Suprapubic skin (tissue), 4 donors: ENCODE measurements around the gene SWAP70. TPM values are rescaled to one million over a fixed set of nuclear protein-coding genes. Genes with fewer than 3 reads are reported as not detected.

Experiments used
- DNase-seq, 2 donors: peaks; one replicate each; pipeline ENCODE4 v3.0.0-alpha.2; 2019; ENCODE audit warnings: low spot score in 2 of 2
- H3K27ac ChIP-seq: fragments of 200-600 bp; sonication (generic); one replicate; pipeline ENCODE4 v1.5.1; 2019
- H3K27me3 ChIP-seq: fragments of 200-600 bp; sonication (generic); one replicate; pipeline ENCODE4 v1.5.1; 2019
- H3K36me3 ChIP-seq: fragments of 200-600 bp; sonication (generic); one replicate; pipeline ENCODE4 v1.5.1; 2019
- H3K4me1 ChIP-seq: fragments of 200-600 bp; sonication (generic); one replicate; pipeline ENCODE4 v1.5.1; 2019
- H3K4me3 ChIP-seq: fragments of 200-600 bp; sonication (generic); one replicate; pipeline ENCODE4 v1.5.1; 2019; ENCODE audit warnings: mild to moderate bottlenecking
- H3K9me3 ChIP-seq: fragments of 200-600 bp; sonication (generic); one replicate; pipeline ENCODE4 v1.5.1; 2019
- EP300 ChIP-seq: sonication (generic); formaldehyde crosslinking; IDR thresholded peaks from one replicate; pipeline ENCODE4 v1.6.1; 2017; ENCODE audit warnings: antibody characterized with exemption
- POLR2A ChIP-seq, 2 donors: fragments of 450-650 bp; IDR thresholded peaks; one replicate each; pipeline ENCODE4 v1.6.1; 2017; ENCODE audit warnings: antibody characterized with exemption in 2 of 2, mild to moderate bottlenecking in 2 of 2, moderate library complexity in 2 of 2
- POLR2AphosphoS5 ChIP-seq, 3 donors: sonication (generic); formaldehyde crosslinking; IDR thresholded peaks; one replicate each; pipeline ENCODE4 v1.6.1; 2017; ENCODE audit warnings: antibody characterized with exemption in 3 of 3
- WGBS: methylation state at CpG from one replicate; pipeline ENCODE4 v1.1.5; 2018; 5-methylcytosine and 5-hydroxymethylcytosine counted together
- total RNA-seq, 4 donors: library from RNA; depleted of rRNA; stranded (reverse); fragments of >200 nt; gene quantifications; one replicate each; pipeline ENCODE4 v1.1.0, GENCODE V29; 2016
- TF ChIP-seq, protein P1 (sequence below), 2 donors: fragments of 200-600 bp in 1 of 2; fragments of 450-650 bp in 1 of 2; sonication (generic) in 1 of 2; IDR thresholded peaks; one replicate each; pipeline ENCODE4 v1.5.1; 2016 to 2019; ENCODE audit warnings: antibody characterized with exemption in 2 of 2, mild to moderate bottlenecking in 1 of 2, moderate library complexity in 1 of 2

The SWAP70 gene
- total RNA-seq, 4 donors from 2014 or later, result 27.6 to 64.9 (median 35.8) TPM

DNA sequence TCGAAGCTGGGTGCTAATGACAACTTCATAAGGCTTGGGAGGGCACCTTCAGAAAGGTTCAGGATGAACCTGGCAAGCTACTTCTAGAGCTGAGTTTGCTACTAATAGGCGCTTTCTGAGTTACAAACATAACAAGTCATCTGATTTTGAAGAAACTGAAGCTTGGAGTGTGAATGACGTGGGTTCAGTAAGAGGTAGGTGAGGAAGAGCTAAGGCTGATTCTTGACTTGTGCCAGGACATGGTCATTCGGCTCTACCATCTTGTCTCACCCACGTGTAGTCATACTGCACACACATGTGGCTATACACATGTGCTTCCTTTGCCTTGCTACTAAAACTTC lies 56.4 kb downstream of the SWAP70 start:
- no peak for DNase-seq
- H3K27ac ChIP-seq, result peak overlapping the region; percentile 71
- peaks cover 5% of the 10 kb centered on the region for H3K36me3 ChIP-seq
- WGBS, result 66% methylated on average over 5 of the region's 5 CpGs
- peaks cover 34% of the 10 kb centered on the region for H3K4me1 ChIP-seq
- no peaks in the 10 kb centered on the region for H3K9me3 ChIP-seq
- no peaks in the 10 kb centered on the region for H3K27me3 ChIP-seq
- TF ChIP-seq, protein P1, sequence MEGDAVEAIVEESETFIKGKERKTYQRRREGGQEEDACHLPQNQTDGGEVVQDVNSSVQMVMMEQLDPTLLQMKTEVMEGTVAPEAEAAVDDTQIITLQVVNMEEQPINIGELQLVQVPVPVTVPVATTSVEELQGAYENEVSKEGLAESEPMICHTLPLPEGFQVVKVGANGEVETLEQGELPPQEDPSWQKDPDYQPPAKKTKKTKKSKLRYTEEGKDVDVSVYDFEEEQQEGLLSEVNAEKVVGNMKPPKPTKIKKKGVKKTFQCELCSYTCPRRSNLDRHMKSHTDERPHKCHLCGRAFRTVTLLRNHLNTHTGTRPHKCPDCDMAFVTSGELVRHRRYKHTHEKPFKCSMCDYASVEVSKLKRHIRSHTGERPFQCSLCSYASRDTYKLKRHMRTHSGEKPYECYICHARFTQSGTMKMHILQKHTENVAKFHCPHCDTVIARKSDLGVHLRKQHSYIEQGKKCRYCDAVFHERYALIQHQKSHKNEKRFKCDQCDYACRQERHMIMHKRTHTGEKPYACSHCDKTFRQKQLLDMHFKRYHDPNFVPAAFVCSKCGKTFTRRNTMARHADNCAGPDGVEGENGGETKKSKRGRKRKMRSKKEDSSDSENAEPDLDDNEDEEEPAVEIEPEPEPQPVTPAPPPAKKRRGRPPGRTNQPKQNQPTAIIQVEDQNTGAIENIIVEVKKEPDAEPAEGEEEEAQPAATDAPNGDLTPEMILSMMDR (IDR thresholded peaks at IDR 0.05), result no peak
- no peak for TF ChIP-seq EP300
- TF ChIP-seq POLR2A (IDR thresholded peaks at IDR 0.05), result no peak
- no peak for TF ChIP-seq POLR2AphosphoS5 (IDR thresholded peaks at IDR 0.05)
- H3K4me3 ChIP-seq, result no peak overlapping the region

DNA sequence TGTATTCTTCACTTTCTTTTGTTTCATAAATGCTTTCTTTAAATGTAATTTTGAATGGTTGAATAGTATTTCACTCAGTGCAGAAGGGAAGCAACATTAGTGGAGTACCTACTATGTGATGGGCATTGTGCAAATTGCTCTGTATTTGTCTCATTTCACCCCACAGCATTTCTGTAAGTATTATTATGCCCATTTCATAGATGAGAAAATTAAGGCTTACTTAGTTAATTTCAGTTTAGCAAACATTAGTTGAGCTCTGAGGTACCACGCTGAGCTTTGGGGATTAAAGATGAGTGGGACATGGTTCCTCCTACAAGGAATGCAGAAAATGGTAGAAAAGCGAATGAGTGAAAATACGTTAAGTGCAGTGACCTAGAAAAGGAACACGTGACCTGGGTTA lies 58.1 kb downstream of the SWAP70 start:
- Histone ChIP-seq H3K4me3 (no peak overlapping the region), H3K27me3 (no peaks in the 10 kb centered on the region), H3K27ac (no peak overlapping the region), H3K36me3 (no peaks in the 10 kb centered on the region), H3K4me1 (peaks cover 33% of the 10 kb centered on the region), H3K9me3 (no peaks in the 10 kb centered on the region)
- DNase-seq, result no peak
- TF ChIP-seq, protein P1 (IDR thresholded peaks at IDR 0.05), result no peak
- TF ChIP-seq POLR2AphosphoS5 (IDR thresholded peaks at IDR 0.05), result no peak
- TF ChIP-seq EP300, result no peak
- no peak for TF ChIP-seq POLR2A (IDR thresholded peaks at IDR 0.05)
- WGBS, result 96% methylated on average over 4 of the region's 4 CpGs

DNA sequence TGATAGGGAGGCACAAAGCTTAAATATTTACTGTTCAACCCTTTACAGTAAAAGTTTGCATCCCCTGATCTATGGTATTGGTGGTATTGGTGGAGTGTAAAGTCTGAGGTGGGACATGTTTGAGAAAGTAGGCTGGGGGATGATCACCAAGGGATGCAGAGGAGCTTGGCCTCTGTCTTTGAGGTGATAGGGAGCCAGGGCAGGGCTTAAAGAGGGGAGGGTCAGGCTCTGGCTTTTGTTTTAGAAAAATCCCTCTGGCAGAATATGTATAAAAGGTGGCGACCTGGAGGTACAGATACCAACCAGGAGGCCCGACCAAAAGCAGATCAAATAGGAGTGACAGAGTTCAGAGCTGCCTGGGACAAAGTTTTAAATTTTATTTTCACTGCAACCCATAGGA lies 59.0 kb downstream of the SWAP70 start:
- DNase-seq, result no peak
- whole genome bisulfite sequencing, result 86% methylated on average over 2 of the region's 2 CpGs
- Histone ChIP-seq H3K36me3 (peaks cover 1% of the 10 kb centered on the region), H3K9me3 (no peaks in the 10 kb centered on the region), H3K4me3 (no peak overlapping the region), H3K27me3 (no peaks in the 10 kb centered on the region), H3K27ac (no peak overlapping the region), H3K4me1 (peaks cover 25% of the 10 kb centered on the region)
- TF ChIP-seq EP300, result no peak
- TF ChIP-seq, protein P1 (IDR thresholded peaks at IDR 0.05), result no peak
- no peak for TF ChIP-seq POLR2A (IDR thresholded peaks at IDR 0.05)
- TF ChIP-seq POLR2AphosphoS5 (IDR thresholded peaks at IDR 0.05), result no peak

DNA sequence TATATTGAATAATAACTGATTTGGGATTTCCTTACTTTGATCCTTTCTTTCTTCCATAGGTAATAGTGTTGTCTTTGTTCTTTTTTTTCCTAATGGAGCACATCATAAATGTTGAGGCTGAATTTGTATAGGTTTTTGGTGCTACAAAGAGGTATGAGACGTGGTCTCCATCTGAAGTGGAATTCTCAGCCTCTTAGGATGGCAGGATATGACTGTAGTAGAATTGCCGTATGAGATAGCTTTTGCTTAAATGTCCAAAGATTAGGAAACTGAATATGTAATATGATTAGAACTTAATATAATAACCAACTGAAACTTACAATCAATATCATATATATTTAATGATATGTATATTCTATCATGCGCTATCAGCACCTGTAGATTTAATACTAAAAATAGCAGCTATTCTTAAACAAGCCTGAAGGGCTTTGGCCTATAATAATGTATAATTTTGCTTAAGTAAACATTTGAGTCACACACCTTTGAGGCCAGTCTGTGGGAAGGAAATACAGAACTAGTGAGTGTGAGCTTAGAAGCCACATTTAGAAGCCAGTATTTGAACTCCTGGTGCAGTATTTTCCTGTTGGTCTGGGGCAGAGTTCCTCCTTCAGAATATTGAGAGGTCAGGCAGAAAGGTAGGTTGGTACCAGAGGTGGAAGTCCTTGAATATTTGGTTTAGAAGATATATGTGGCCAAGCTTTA lies 62.6 kb downstream of the SWAP70 start:
- 81% methylated on average over 3 of the region's 3 CpGs for WGBS
- Histone ChIP-seq H3K36me3 (peaks cover 24% of the 10 kb centered on the region), H3K4me1 (peaks cover 2% of the 10 kb centered on the region), H3K27ac (no peak overlapping the region), H3K9me3 (no peaks in the 10 kb centered on the region), H3K4me3 (no peak overlapping the region), H3K27me3 (no peaks in the 10 kb centered on the region)
- TF ChIP-seq, protein P1 (IDR thresholded peaks at IDR 0.05), result no peak
- TF ChIP-seq POLR2A (IDR thresholded peaks at IDR 0.05) (no peak), POLR2AphosphoS5 (IDR thresholded peaks at IDR 0.05) (no peak), EP300 (no peak)
- no peak for DNase-seq

DNA sequence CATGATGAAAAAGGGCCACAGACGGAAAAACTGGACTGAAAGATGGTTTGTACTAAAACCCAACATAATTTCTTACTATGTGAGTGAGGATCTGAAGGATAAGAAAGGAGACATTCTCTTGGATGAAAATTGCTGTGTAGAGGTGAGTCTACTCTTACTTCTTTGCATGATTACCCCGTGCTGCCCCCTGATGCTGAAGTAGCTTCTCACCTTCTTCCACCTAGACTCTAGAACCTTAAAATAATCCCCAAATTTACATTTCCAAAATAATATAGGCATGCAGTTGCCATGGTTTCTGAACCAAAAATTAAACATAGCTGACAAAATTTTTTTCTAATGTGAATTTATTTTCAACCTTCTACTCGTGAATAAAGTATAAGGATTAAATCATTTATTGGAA lies 64.2 kb downstream of the SWAP70 start:
- no peak overlapping the region for H3K4me3 ChIP-seq
- H3K36me3 ChIP-seq, result peaks cover 33% of the 10 kb centered on the region
- no peak overlapping the region for H3K27ac ChIP-seq
- H3K27me3 ChIP-seq, result no peaks in the 10 kb centered on the region
- TF ChIP-seq EP300 (no peak), POLR2AphosphoS5 (IDR thresholded peaks at IDR 0.05) (no peak), POLR2A (IDR thresholded peaks at IDR 0.05) (no peak)
- TF ChIP-seq, protein P1 (IDR thresholded peaks at IDR 0.05), result no peak
- WGBS, result 86% methylated on average over 3 of the region's 3 CpGs
- H3K4me1 ChIP-seq, result peaks cover 2% of the 10 kb centered on the region
- no peak for DNase-seq
- no peaks in the 10 kb centered on the region for H3K9me3 ChIP-seq
